HG03159 (cell line): ENCODE results near the gene NAPB.

ENCODE experiments used
- ATAC-seq: cut with Tn5 transposase; IDR thresholded peaks from one replicate; pipeline ENCODE4 v1.9.1; 2021; ENCODE audit warnings: mild to moderate bottlenecking, moderate library complexity; ENCODE audit not compliant: unreplicated experiment

NAPB gene

GRCh38 chr20:23369072-23369823, 52.0 kb downstream of the NAPB start:
- no peak for ATAC-seq

DNA sequence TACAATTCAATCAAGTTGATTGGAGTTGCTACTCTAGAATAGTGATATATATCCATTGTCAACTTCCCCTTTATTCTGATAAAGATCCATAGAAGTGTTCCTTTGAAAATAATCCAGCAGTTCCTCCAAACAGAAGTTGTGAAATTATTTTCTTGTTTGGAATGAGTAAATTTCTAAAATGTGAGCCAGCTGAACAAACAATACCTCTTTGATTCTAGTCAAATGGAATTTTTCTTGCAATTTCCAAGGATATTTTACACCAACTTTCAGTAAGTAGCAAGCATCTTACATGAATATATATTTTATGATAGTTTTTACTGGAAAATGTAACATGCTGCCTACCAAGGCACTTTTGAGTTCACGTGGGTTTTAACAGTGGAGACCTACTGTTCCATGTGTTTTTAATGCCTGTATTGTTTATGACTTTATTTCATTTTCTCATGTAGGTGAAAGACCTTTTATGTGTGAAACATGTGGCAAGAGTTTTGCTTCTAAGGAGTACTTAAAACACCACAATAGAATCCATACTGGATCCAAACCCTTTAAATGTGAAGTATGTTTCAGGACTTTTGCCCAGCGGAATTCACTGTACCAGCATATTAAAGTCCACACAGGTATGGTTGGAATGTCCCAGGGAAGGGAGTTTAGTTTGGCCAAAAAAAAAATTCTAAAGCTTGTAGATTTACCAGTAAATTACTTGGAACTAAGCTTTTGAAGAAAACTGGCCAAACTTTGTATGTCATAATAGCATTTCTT, 52.8 kb downstream of the NAPB start:
- ATAC-seq: no peak

- ATAC-seq: no peak
Measured at GRCh38 chr20:23367770-23368169, 53.5 kb downstream of the NAPB start.

- no peak for ATAC-seq
Measured at GRCh38 chr20:23366384-23366783, 54.9 kb downstream of the NAPB start.

- no peak for ATAC-seq
Measured at GRCh38 chr20:23365390-23366165, 55.7 kb downstream of the NAPB start.

GRCh38 chr20:23363257-23363649, 58.0 kb downstream of the NAPB start:
- ATAC-seq: no peak

DNA sequence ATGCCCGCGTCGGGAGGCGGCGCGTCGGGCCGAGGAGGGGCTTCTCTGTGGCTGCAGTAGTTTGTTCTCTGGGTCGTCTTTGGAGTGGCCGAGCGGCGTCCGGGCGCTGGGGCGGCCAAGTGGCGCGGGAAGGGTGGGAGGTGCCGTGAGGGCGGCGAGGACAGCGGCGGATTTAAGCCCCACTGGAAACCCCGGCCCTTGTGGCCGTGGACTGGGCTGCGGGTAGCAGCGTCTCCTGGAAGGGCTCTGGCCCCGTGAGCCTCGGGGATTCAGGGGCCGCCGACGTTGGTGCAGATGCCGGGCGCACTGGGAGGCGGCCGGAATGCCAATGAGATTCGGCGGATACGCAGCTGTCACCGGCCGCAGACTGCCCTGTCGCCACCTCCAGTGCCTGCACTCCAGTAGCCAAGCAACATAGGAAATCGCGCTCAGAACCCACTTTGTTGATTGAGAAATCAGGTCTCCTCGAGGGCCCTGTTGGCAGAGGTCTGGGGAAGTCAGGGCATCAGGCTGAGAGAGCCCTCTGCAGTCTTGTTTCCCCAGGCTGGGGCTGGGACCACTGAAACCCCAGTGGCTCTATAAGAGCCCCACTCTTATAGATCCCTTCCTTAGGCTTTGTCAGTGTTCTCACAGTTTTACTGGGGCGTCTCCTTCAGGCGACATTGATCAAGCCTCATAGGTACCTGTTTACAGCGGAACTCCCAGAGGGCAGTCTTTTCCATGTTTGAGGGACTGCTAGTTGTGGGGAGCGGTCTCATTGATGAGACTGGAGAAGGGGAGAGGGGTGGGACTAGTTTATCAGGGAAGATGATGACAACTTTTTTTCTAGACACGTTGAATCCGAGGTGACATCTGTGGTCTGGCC, 58.7 kb downstream of the NAPB start:
- peak; percentile 16 for ATAC-seq

DNA sequence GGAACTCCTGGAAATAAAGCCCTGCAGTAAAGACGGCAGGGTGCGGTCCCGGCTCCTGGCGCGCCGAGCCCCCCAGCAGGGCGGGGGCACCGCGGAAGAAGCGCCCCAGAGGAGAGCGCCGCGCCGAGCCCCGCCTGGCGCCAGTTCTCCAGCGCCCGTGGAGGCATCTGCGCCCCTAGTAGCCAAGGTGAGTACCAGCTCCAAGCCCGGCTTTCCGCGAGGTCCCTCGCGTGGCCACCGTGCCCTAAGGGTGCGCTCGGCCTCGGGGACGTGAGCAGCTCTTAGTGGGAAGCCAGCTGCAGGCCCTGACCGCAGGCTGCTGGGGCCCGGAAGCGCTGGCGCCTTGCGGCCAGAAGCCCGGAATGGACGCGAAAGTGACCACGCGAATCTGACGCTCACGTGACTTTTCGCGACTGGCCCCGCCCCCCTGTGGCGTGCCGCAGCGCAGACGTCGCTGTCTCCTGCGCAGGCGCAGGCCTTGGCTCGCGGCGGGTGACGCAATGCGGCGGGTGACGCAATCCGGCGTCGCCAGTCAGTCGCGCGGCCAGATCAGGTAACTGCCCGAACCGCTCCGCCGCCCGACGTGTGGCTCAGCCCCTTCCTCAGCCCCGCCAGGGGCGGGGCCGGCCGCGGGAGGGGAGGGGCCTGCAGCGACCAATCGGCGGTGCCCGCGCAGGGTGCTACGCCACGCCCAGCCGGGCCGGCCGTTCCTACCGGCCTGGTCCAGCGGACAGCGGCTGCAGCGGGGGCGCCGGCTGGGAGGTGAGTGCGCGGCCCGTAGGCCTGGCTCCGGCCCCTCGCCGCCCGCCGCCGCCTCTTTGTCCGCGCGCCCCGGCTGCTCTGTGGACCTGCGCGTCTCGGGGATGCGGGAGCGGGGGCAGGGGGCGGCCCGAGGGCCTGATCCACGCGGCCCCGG, 59.6 kb downstream of the NAPB start, which contains the start of gene GZF1:
Gene GZF1, plus strand, starts transcription at position 707 of the 916 bp plus-strand sequence. CDS start 2,202 bp downstream, outside the sequence.
- peak; percentile 64 for ATAC-seq

GRCh38 chr20:23361119-23361475, 60.2 kb downstream of the NAPB start:
- no peak for ATAC-seq

- no peak for ATAC-seq
Measured at GRCh38 chr20:23360531-23360930, 60.8 kb downstream of the NAPB start.

- ATAC-seq: no peak
Measured at GRCh38 chr20:23358923-23359593, 62.2 kb downstream of the NAPB start.

DNA sequence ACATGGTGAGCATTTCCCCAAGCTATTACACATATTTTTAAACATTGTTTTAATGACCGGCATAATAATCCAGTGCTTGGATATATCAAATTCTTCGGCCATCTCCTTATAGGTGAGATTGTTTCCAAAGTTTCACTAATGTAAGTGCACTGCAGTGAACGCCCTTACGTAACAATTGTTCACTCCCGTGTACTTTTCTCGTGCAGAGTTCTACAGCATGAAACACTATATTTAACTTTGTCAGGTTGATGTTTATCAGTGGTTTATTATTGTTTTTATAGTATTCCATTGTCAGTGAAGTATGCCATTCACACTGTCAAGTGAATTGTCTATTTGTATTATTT, 62.8 kb downstream of the NAPB start:
- no peak for ATAC-seq

- ATAC-seq: peak; percentile 71
Measured at GRCh38 chr20:23357767-23358562, 63.3 kb downstream of the NAPB start.

- no peak for ATAC-seq
Measured at GRCh38 chr20:23356203-23356602, 65.1 kb downstream of the NAPB start.

GRCh38 chr20:23350904-23351838, 70.1 kb downstream of the NAPB start:
- ATAC-seq: peak; percentile 33

DNA sequence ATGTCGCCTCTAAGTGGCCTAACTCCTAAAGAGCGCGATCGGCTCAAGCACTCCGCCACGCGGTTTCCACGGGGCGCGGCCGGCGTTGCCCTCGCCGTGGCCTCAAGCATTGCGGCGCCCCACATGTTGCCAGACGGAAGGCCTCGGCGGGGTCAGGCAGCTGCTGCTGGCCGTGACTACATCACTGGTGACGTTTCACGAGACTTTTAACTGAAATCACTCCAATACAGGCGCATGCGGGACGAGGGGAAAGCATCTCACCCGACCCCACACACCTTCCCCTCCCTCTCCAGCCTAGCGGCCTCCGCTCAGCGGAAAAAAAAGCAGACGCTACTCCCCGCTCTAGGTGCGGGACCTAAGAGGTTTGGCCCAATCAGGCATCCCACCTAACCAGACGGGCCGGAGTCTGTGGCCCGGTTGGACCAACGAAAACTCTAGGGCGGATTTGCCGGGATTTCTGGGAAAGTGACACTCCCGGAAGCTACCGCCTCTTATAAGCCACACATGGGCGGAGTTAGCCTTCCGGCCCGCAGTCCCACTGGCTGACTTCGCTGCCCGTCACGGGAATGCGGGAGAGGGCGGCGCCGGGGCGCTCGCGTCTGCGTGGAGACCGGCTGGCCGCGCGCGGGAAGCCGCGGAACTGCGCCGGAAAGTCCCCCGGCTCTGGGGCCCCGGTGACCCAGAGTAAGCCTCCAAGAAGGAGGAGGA, 70.9 kb downstream of the NAPB start, which contains the start of gene NXT1:
Gene NXT1, plus strand, starts transcription at position 596 of the 708 bp plus-strand sequence. CDS start 3,251 bp downstream, outside the sequence.
- peak; percentile 86 for ATAC-seq
